Mucosa of stomach (tissue), 1 donor: ENCODE data around the gene TIMM21.
A peak's percentile ranks its signal among the peaks of the same experiment; 100 is the strongest.

ENCODE experiments used
- H3K27me3 ChIP-seq: one replicate; pipeline ENCODE4 v1.7.0; 2013; ENCODE audit warnings: mild to moderate bottlenecking, low read length; ENCODE audit not compliant: control insufficient read depth, insufficient read depth
- H3K36me3 ChIP-seq: one replicate; pipeline ENCODE4 v1.7.0; 2013; ENCODE audit warnings: low read length; ENCODE audit not compliant: control insufficient read depth, insufficient read depth
- H3K4me1 ChIP-seq: one replicate; pipeline ENCODE4 v1.7.0; 2013; ENCODE audit warnings: mild to moderate bottlenecking, low read length; ENCODE audit not compliant: control insufficient read depth, insufficient read depth
- H3K4me3 ChIP-seq: one replicate; pipeline ENCODE4 v1.7.0; 2013; ENCODE audit warnings: low read length
- H3K9ac ChIP-seq: one replicate; pipeline ENCODE4 v1.7.0; 2013; ENCODE audit warnings: mild to moderate bottlenecking, low read length, moderate library complexity
- H3K9me3 ChIP-seq: one replicate; pipeline ENCODE4 v1.7.0; 2013; ENCODE audit warnings: mild to moderate bottlenecking, low read length, moderate library complexity; ENCODE audit not compliant: control insufficient read depth
- donor health status: Pancreatic carcinoma.

Gene TIMM21, protein sequence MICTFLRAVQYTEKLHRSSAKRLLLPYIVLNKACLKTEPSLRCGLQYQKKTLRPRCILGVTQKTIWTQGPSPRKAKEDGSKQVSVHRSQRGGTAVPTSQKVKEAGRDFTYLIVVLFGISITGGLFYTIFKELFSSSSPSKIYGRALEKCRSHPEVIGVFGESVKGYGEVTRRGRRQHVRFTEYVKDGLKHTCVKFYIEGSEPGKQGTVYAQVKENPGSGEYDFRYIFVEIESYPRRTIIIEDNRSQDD

GRCh38 chr18:74147779-74148542 lies at the start of gene TIMM21, which contains the start of gene FBXO15:
Gene TIMM21, plus strand, starts transcription at chr18:74148523. Its CDS starts 286 bp downstream, at chr18:74148809.
Gene FBXO15, minus strand, starts transcription at chr18:74147834. Its CDS starts 49 bp downstream, at chr18:74147785.
- Histone ChIP-seq H3K9ac (peak within 1 kb of the TSS; percentile 74), H3K4me1 (peaks cover 6% of the 10 kb centered on the region), H3K27me3 (no peaks in the 10 kb centered on the region), H3K36me3 (no peaks in the 10 kb centered on the region), H3K4me3 (peak within 1 kb of the TSS; percentile 73), H3K9me3 (no peaks in the 10 kb centered on the region)

- no peaks in the 10 kb centered on the region for H3K36me3 ChIP-seq
- H3K9ac ChIP-seq = no peak overlapping the region
- no peaks in the 10 kb centered on the region for H3K9me3 ChIP-seq
- H3K4me3 ChIP-seq = no peak overlapping the region
- no peaks in the 10 kb centered on the region for H3K27me3 ChIP-seq
- H3K4me1 ChIP-seq = no peaks in the 10 kb centered on the region
These were observed 39.9 kb upstream of the TIMM21 start for GRCh38 chr18:74108460-74108859.

DNA sequence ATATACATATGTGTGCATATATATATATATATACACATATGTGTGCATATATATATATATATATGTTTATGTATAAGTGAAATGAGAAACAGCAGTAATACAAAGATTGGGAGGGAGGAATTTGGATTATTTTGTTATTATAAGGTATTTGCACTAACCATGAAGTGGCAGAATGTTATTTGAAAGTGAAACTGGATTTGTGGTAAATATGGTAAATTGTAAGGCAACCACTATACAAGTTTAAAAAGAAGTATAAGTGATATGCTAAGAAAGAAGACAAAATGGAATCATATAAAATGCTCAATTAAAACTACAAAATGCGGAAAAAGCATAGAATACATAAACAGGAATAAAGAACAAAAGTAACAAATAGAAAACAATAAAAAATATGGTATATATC lies 38.2 kb upstream of the TIMM21 start:
- Histone ChIP-seq H3K9ac (no peak overlapping the region), H3K36me3 (no peaks in the 10 kb centered on the region), H3K4me1 (no peaks in the 10 kb centered on the region), H3K9me3 (no peaks in the 10 kb centered on the region), H3K27me3 (no peaks in the 10 kb centered on the region), H3K4me3 (no peak overlapping the region)

DNA sequence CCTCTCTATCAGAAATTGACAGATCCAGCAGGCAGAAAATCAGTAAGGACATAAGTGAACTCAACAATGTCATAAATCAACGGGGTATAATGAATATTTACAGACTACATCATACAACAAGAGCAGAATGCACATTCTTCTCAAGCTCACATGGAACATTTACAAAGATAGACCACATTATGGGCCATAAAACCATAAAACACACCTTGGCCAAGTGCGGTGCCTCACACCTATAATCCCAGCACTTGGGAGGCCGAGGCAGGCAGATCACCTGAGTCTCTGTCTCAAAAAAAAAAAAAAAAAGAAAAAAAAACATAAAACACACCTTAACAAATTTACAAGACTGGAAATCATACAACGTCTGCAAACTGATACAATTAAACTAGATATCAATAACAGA lies 37.3 kb upstream of the TIMM21 start:
- H3K4me3 ChIP-seq = no peak overlapping the region
- H3K9ac ChIP-seq = no peak overlapping the region
- no peaks in the 10 kb centered on the region for H3K4me1 ChIP-seq
- no peaks in the 10 kb centered on the region for H3K27me3 ChIP-seq
- no peaks in the 10 kb centered on the region for H3K9me3 ChIP-seq
- no peaks in the 10 kb centered on the region for H3K36me3 ChIP-seq

DNA sequence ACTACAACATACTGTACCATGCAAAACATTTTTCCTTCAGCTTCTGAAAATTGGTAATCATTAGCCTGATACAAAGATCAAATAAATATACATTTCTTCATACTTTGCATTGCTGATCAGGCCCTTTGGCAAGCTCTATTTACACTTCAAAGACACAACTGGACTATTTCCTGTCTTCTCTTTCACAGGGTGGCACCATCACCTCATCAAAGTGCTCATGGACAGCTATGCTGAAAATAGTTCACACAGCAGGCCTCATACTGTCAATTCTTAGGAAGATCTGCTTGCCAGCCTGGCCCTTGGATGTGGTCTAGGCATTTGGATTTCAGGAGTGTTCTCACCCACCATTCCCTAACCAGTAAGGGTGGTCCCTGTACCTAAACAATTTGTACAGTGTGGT lies 34.6 kb upstream of the TIMM21 start:
- no peak overlapping the region for H3K4me3 ChIP-seq
- H3K9ac ChIP-seq = no peak overlapping the region
- H3K9me3 ChIP-seq = no peaks in the 10 kb centered on the region
- no peaks in the 10 kb centered on the region for H3K27me3 ChIP-seq
- H3K36me3 ChIP-seq = no peaks in the 10 kb centered on the region
- H3K4me1 ChIP-seq = no peaks in the 10 kb centered on the region

GRCh38 chr18:74114116-74114515 lies 34.2 kb upstream of the TIMM21 start:
- no peak overlapping the region for H3K4me3 ChIP-seq
- no peaks in the 10 kb centered on the region for H3K9me3 ChIP-seq
- no peaks in the 10 kb centered on the region for H3K36me3 ChIP-seq
- no peaks in the 10 kb centered on the region for H3K27me3 ChIP-seq
- H3K4me1 ChIP-seq = no peaks in the 10 kb centered on the region
- no peak overlapping the region for H3K9ac ChIP-seq

DNA sequence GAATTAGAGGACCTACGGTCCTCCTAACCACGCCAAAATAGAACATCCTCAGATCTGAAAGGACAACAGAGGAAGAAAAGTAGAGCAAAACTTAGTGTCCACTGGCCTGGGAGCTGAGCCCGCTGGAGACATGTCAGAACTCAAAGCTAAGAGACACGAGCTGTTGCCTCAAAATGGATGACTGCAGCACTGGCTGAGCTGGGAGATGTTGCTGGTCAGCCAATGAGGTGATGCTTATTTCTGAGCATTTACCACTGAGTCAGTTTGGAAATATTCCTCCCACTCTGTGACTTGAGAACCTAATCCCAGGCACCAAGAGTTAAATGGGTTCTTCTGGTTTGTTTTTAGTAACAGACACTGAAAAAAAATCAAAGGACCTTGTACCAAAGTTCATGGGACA lies 33.3 kb upstream of the TIMM21 start:
- no peaks in the 10 kb centered on the region for H3K27me3 ChIP-seq
- H3K9me3 ChIP-seq = no peaks in the 10 kb centered on the region

GRCh38 chr18:74116633-74117554 lies 31.4 kb upstream of the TIMM21 start:
- Histone ChIP-seq H3K9me3 (no peaks in the 10 kb centered on the region), H3K27me3 (no peaks in the 10 kb centered on the region), H3K9ac (no peak overlapping the region), H3K4me3 (no peak overlapping the region), H3K4me1 (no peaks in the 10 kb centered on the region), H3K36me3 (no peaks in the 10 kb centered on the region)

More for the DNA sequence above, 33.3 kb upstream of the TIMM21 start:
- Histone ChIP-seq H3K36me3 (no peaks in the 10 kb centered on the region), H3K4me3 (no peak overlapping the region), H3K4me1 (no peaks in the 10 kb centered on the region), H3K9ac (no peak overlapping the region)

GRCh38 chr18:74123200-74123599 lies 25.1 kb upstream of the TIMM21 start:
- Histone ChIP-seq H3K4me1 (no peaks in the 10 kb centered on the region), H3K9ac (no peak overlapping the region), H3K9me3 (no peaks in the 10 kb centered on the region), H3K4me3 (no peak overlapping the region), H3K36me3 (no peaks in the 10 kb centered on the region), H3K27me3 (no peaks in the 10 kb centered on the region)

GRCh38 chr18:74124642-74125041 lies 23.7 kb upstream of the TIMM21 start:
- no peaks in the 10 kb centered on the region for H3K4me1 ChIP-seq
- no peaks in the 10 kb centered on the region for H3K9me3 ChIP-seq
- no peak overlapping the region for H3K4me3 ChIP-seq
- no peak overlapping the region for H3K9ac ChIP-seq
- no peaks in the 10 kb centered on the region for H3K27me3 ChIP-seq
- no peaks in the 10 kb centered on the region for H3K36me3 ChIP-seq

- no peaks in the 10 kb centered on the region for H3K27me3 ChIP-seq
- no peaks in the 10 kb centered on the region for H3K9me3 ChIP-seq
- no peak overlapping the region for H3K9ac ChIP-seq
- H3K4me3 ChIP-seq = no peak overlapping the region
- H3K4me1 ChIP-seq = no peaks in the 10 kb centered on the region
- H3K36me3 ChIP-seq = no peaks in the 10 kb centered on the region
These were observed 21.4 kb upstream of the TIMM21 start for GRCh38 chr18:74126684-74127655.
